PC-3 (cell line): ENCODE data around the gene GINS1. TPM values are rescaled to one million over a fixed set of nuclear protein-coding genes. Genes with fewer than 3 reads are reported as not detected.

Experiments used
- ATAC-seq: fragments of 200-7000 bp; cut with Tn5 transposase; 2 replicates; pipeline ENCODE4 v1.9.1; 2020; ENCODE audit warnings: mild to moderate bottlenecking, moderate library complexity
- BruUV-seq: library from RNA; stranded (reverse); fragments of 400-500 nt; replicated peaks from 2 replicates; lab custom pipeline; 2021; lab: Mats Ljungman, UMichigan
- CTCF ChIA-PET: fragments of 300-600 bp; sonication (Branson Sonifier 250); formaldehyde crosslinking; loops from one replicate; lab custom pipeline; 2022; ENCODE audit warnings: antibody characterized with exemption; lab: Charles Lee
- POLR2A ChIA-PET: fragments of 300-600 bp; sonication (Branson Sonifier 250); formaldehyde crosslinking; loops from one replicate; lab custom pipeline; 2022; ENCODE audit warnings: antibody characterized with exemption; ENCODE audit not compliant: unreplicated experiment; lab: Charles Lee
- DNase-seq: peaks from one replicate; pipeline ENCODE4 v3.0.0-alpha.2; 2015
- H2AFZ ChIP-seq: fragments of 300-600 bp; sonication (generic); 2 replicates; pipeline ENCODE4 v1.6.0; 2016; ENCODE audit warnings: antibody characterized with exemption, low read length
- H3F3A ChIP-seq: fragments of 300-600 bp; sonication (generic); one replicate; pipeline ENCODE4 v1.6.0; 2017; ENCODE audit warnings: antibody characterized with exemption, low read length, control low read depth, mild to moderate bottlenecking; ENCODE audit not compliant: unreplicated experiment
- H3K27ac ChIP-seq: fragments of 300-600 bp; sonication (generic); 2 replicates; pipeline ENCODE4 v1.5.1; 2016; ENCODE audit warnings: mild to moderate bottlenecking, low read length
- H3K27me3 ChIP-seq: fragments of 300-600 bp; sonication (generic); 2 replicates; pipeline ENCODE4 v1.6.1; 2016; ENCODE audit warnings: low read length, mixed read lengths
- H3K36me3 ChIP-seq: fragments of 300-600 bp; sonication (generic); 2 replicates; pipeline ENCODE4 v1.6.1; 2016; ENCODE audit warnings: low read depth, mixed run types, low read length, mixed read lengths
- H3K4me1 ChIP-seq: fragments of 300-600 bp; sonication (generic); 2 replicates; pipeline ENCODE4 v1.5.1; 2016; ENCODE audit warnings: low read length; ENCODE audit not compliant: insufficient read depth
- H3K4me2 ChIP-seq: fragments of 300-600 bp; sonication (generic); 2 replicates; pipeline ENCODE4 v1.6.0; 2016; ENCODE audit warnings: low read length
- H3K4me3 ChIP-seq: fragments of 300-600 bp; sonication (generic); 2 replicates; pipeline ENCODE4 v1.5.1; 2016; ENCODE audit warnings: mild to moderate bottlenecking, low read length, mixed read lengths
- H3K79me2 ChIP-seq: fragments of 300-600 bp; sonication (generic); 2 replicates; pipeline ENCODE4 v1.6.1; 2017; ENCODE audit warnings: low read length, mixed read lengths
- H3K9ac ChIP-seq: fragments of 300-600 bp; sonication (generic); 2 replicates; pipeline ENCODE4 v1.6.0; 2016; ENCODE audit warnings: mild to moderate bottlenecking, low read length
- H3K9me2 ChIP-seq: fragments of 300-600 bp; sonication (generic); replicated peaks from 2 replicates; pipeline ENCODE4 v1.6.1; 2016; ENCODE audit warnings: mixed run types, low read length, mixed read lengths
- H3K9me3 ChIP-seq: fragments of 300-600 bp; sonication (generic); 2 replicates; pipeline ENCODE4 v1.6.1; 2016; ENCODE audit warnings: low read length, mixed read lengths
- H4K20me1 ChIP-seq: fragments of 300-600 bp; sonication (generic); 2 replicates; pipeline ENCODE4 v1.6.1; 2016; ENCODE audit warnings: low read length, mixed read lengths
- CTCF ChIP-seq: fragments of 300-600 bp; sonication (generic); conservative IDR thresholded peaks from 2 replicates; pipeline ENCODE4 v1.5.1; 2017; ENCODE audit warnings: antibody characterized with exemption, low read depth, mild to moderate bottlenecking, low read length
- EZH2 ChIP-seq: fragments of 300-600 bp; sonication (generic); IDR thresholded peaks from one replicate; pipeline ENCODE4 v1.6.1; 2017; ENCODE audit warnings: antibody characterized with exemption, mild to moderate bottlenecking, low read length; ENCODE audit not compliant: unreplicated experiment
- EZH2phosphoT487 ChIP-seq: fragments of 300-600 bp; sonication (generic); IDR thresholded peaks from 2 replicates; pipeline ENCODE4 v1.6.1; 2018; ENCODE audit warnings: mild to moderate bottlenecking, antibody characterized with exemption, low read length, borderline replicate concordance
- intact Hi-C: fragments of 100-400 bp; cut with micrococcal nuclease; formaldehyde crosslinking; loops from 2 replicates; pipeline ENCODE4 v1.9.0; 2023
- total RNA-seq: library from RNA; depleted of rRNA; stranded (reverse); fragments of >200 nt; gene quantifications from 2 replicates; pipeline ENCODE4 v1.2.3, GENCODE V29; 2014

Gene GINS1
- total RNA-seq, 1 experiment from 2014 or later, result 28.1 TPM

DNA sequence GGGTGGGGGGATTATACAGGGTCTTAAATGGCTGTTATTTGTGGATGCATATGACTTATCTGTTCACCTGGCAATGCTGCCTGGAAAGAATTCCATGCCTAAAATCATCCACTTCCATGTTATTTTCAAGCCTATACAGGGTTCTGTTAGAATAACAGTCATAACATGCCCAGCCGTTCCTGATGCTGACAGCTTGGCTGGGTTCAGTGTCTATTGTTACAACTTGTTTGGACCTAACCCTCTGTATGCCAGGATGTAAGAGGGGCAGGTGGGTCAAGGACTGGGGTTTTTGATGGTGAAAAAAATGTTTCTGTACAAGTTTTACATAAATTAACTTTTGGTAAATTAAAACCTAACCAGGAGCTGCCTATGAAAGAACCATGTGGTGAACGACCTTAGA, 79.8 kb downstream of the GINS1 start:
- TF ChIP-seq EZH2, result no peak
- TF ChIP-seq EZH2phosphoT487, result no peak
- no peak for TF ChIP-seq CTCF
- H2AFZ ChIP-seq, result no peak overlapping the region
- ChIA-PET CTCF (no interaction called here), POLR2A (no interaction called here)
- no peak overlapping the region for H3K4me3 ChIP-seq
- no peaks in the 10 kb centered on the region for H3F3A ChIP-seq
- H3K27ac ChIP-seq, result no peak overlapping the region
- no peaks in the 10 kb centered on the region for H3K9me3 ChIP-seq
- ATAC-seq (no peak), DNase-seq (no peak)
- no peak overlapping the region for H3K4me2 ChIP-seq
- peaks cover 21% of the 10 kb centered on the region for H3K4me1 ChIP-seq
- no TSS peak for BruUV-seq
- H4K20me1 ChIP-seq, result no peaks in the 10 kb centered on the region
- intact Hi-C loops, result no loop called here
- H3K27me3 ChIP-seq, result no peaks in the 10 kb centered on the region
- H3K79me2 ChIP-seq, result no peaks in the 10 kb centered on the region
- no peaks in the 10 kb centered on the region for H3K9me2 ChIP-seq
- H3K9ac ChIP-seq, result no peak overlapping the region
- H3K36me3 ChIP-seq, result no peaks in the 10 kb centered on the region

- Histone ChIP-seq H3K4me3 (no peak overlapping the region), H3K9ac (no peak overlapping the region), H3K27ac (no peak overlapping the region), H3K36me3 (no peaks in the 10 kb centered on the region), H3K9me2 (no peaks in the 10 kb centered on the region), H3K4me2 (no peak overlapping the region), H2AFZ (no peak overlapping the region), H3K9me3 (no peaks in the 10 kb centered on the region), H3K79me2 (no peaks in the 10 kb centered on the region), H3K4me1 (peaks cover 21% of the 10 kb centered on the region), H3K27me3 (no peaks in the 10 kb centered on the region), H3F3A (no peaks in the 10 kb centered on the region), H4K20me1 (no peaks in the 10 kb centered on the region)
- TF ChIP-seq CTCF, result no peak
- TF ChIP-seq EZH2, result no peak
- TF ChIP-seq EZH2phosphoT487, result no peak
- intact Hi-C loops, result no loop called here
- ATAC-seq (no peak), DNase-seq (no peak)
- BruUV-seq, result no TSS peak
- POLR2A ChIA-PET, result no interaction called here
- CTCF ChIA-PET, result no interaction called here
Measured at GRCh38 chr20:25487975-25488374, 80.5 kb downstream of the GINS1 start.

DNA sequence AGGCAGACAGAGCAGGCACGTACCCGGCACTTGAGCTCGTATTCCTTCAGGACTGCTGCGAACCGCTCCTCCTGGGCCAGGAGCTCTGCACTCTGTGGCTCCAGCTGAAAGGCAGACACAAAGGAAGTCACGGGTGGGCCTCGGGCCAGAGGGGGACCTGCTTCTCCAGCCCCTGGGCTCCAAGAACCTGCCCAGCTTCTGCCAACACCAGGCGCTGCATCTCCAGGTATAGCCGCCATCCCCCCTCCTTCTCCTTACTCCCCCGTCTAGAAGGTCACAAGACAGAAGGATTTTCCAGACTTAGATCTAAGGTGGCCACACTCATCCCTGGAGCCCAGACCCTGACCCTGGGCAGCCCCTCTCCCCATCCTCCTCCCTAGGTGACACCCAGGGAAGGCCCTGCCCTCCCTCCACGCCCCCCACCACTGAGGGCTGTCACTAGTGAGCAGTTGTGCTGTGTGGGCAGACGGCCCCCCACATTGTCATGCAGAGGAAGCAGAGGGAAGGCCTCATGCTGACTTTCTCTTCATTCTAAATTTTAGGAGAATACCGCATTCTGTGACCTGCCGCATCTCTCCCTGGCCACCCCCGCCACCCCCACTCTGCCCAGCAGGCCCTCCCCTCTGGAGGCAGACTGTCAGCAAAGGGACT, 81.9 kb downstream of the GINS1 start:
- ChIA-PET POLR2A (no interaction called here), CTCF (no interaction called here)
- Histone ChIP-seq H3K27me3 (no peaks in the 10 kb centered on the region), H3K9me3 (no peaks in the 10 kb centered on the region), H3K4me3 (no peak overlapping the region), H3K36me3 (no peaks in the 10 kb centered on the region), H4K20me1 (no peaks in the 10 kb centered on the region), H3K27ac (no peak overlapping the region), H3K79me2 (no peaks in the 10 kb centered on the region), H3K9me2 (no peaks in the 10 kb centered on the region), H3K4me2 (no peak overlapping the region), H3F3A (no peaks in the 10 kb centered on the region), H2AFZ (no peak overlapping the region), H3K4me1 (peaks cover 16% of the 10 kb centered on the region), H3K9ac (no peak overlapping the region)
- TF ChIP-seq CTCF (no peak), EZH2 (no peak), EZH2phosphoT487 (no peak)
- no TSS peak for BruUV-seq
- intact Hi-C loops, result no loop called here
- ATAC-seq (no peak), DNase-seq (no peak)
